Activated T-helper 2 cell treated with anti-CD3 and anti-CD28 coated beads, Interferon-gamma antibody, Interleukin-2, Interleukin-4, amounts not matched to agents 10 μg/mL and 5 μg/mL and 100 μg/mL, durations not matched to agents 14 hours and 24 hours and 36 hours (primary cell): Measurements from ENCODE around the gene CYP2W1. TPM values are rescaled to one million over a fixed set of nuclear protein-coding genes. Genes with fewer than 3 reads are reported as not detected.
"Not testable (repeated sequence)": the region's sequence is repeated elsewhere in the genome, so short reads cannot be mapped to it uniquely, and the experiment has no call there.

Source experiments
- DNase-seq: peaks from one replicate; pipeline ENCODE4 v3.0.0; 2021; ENCODE audit warnings: low spot score
- H3K27ac Mint-ChIP-seq: one replicate; pipeline ENCODE4 v1.8.0; 2021; ENCODE audit warnings: mixed read lengths
- H3K27me3 Mint-ChIP-seq: one replicate; pipeline ENCODE4 v1.8.0; 2021; ENCODE audit warnings: low read depth, mixed read lengths
- H3K36me3 Mint-ChIP-seq: one replicate; pipeline ENCODE4 v1.8.0; 2021; ENCODE audit warnings: low read depth, mixed read lengths
- H3K4me1 Mint-ChIP-seq: one replicate; pipeline ENCODE4 v1.8.0; 2021; ENCODE audit warnings: low read depth, mixed read lengths
- H3K4me3 Mint-ChIP-seq: one replicate; pipeline ENCODE4 v1.8.0; 2021; ENCODE audit warnings: low read depth, mild to moderate bottlenecking, moderate library complexity, mixed read lengths
- H3K9me3 Mint-ChIP-seq: one replicate; pipeline ENCODE4 v1.8.0; 2021; ENCODE audit warnings: mixed read lengths
- intact Hi-C: fragments of 100-400 bp; cut with micrococcal nuclease; formaldehyde crosslinking; loops from one replicate; pipeline ENCODE4 v1.15.1; 2023
- total RNA-seq: library from RNA; stranded (reverse); gene quantifications from 2 replicates; pipeline ENCODE4 v1.2.3, GENCODE V29; 2022

Gene CYP2W1
- total RNA-seq, 1 donor from 2014 or later: not detected

- H3K4me1 Mint-ChIP-seq: peaks cover 27% of the 10 kb centered on the region
- no peaks in the 10 kb centered on the region for H3K36me3 Mint-ChIP-seq
- H3K9me3 Mint-ChIP-seq: no peaks in the 10 kb centered on the region
- H3K27ac Mint-ChIP-seq: no peak overlapping the region
- H3K4me3 Mint-ChIP-seq: no peak overlapping the region
- intact Hi-C loops: no loop called here
- H3K27me3 Mint-ChIP-seq: no peaks in the 10 kb centered on the region
- DNase-seq: no peak
Observed at GRCh38 chr7:1032536-1033181, 49.7 kb downstream of the CYP2W1 start.

GRCh38 chr7:1033546-1034145 is 50.7 kb downstream of the CYP2W1 start:
- DNase-seq: no peak
- intact Hi-C loops: no loop called here
- peaks cover 26% of the 10 kb centered on the region for H3K4me1 Mint-ChIP-seq
- no peaks in the 10 kb centered on the region for H3K36me3 Mint-ChIP-seq
- H3K27me3 Mint-ChIP-seq: no peaks in the 10 kb centered on the region
- no peak overlapping the region for H3K27ac Mint-ChIP-seq
- H3K4me3 Mint-ChIP-seq: no peak overlapping the region
- H3K9me3 Mint-ChIP-seq: no peaks in the 10 kb centered on the region

GRCh38 chr7:1034769-1035168 is 51.8 kb downstream of the CYP2W1 start:
- H3K27me3 Mint-ChIP-seq, H3K27ac Mint-ChIP-seq, H3K4me3 Mint-ChIP-seq, intact Hi-C loops, H3K36me3 Mint-ChIP-seq, H3K9me3 Mint-ChIP-seq, DNase-seq: not testable (repeated sequence)
- H3K4me1 Mint-ChIP-seq: peaks cover 19% of the 10 kb centered on the region

- intact Hi-C loops, H3K4me3 Mint-ChIP-seq, H3K36me3 Mint-ChIP-seq, H3K9me3 Mint-ChIP-seq, DNase-seq, H3K27me3 Mint-ChIP-seq, H3K27ac Mint-ChIP-seq: not testable (repeated sequence)
- peaks cover 13% of the 10 kb centered on the region for H3K4me1 Mint-ChIP-seq
Observed at GRCh38 chr7:1036164-1036928, 53.4 kb downstream of the CYP2W1 start.

Other genes starting within 250 kb of the CYP2W1 start
- gene SUN1, start 150.7 kb upstream of the CYP2W1 start, total RNA-seq: 87.7 TPM in 2 replicates
- 32.2 and 35.9 TPM in 2 replicates for gene GET4, start 106.6 kb upstream of the CYP2W1 start, total RNA-seq
- gene ADAP1, start 28.5 kb upstream of the CYP2W1 start, total RNA-seq: 62.8 and 65.2 TPM in 2 replicates
- gene COX19, start 7.6 kb upstream of the CYP2W1 start, total RNA-seq: 15.0 and 17.2 TPM in 2 replicates
- 5.6 and 6.7 TPM in 2 replicates for gene GPR146, start 61.4 kb downstream of the CYP2W1 start, total RNA-seq
- gene GPER1, start 104.9 kb downstream of the CYP2W1 start, total RNA-seq: 0.37 and 0.46 TPM in 2 replicates
- 20.5 and 21.9 TPM in 2 replicates for gene ZFAND2A, start 177.0 kb downstream of the CYP2W1 start, total RNA-seq
- not detected in 2 replicates for gene UNCX, start 249.7 kb downstream of the CYP2W1 start, total RNA-seq